Type B pancreatic cell (in vitro differentiated cells): ENCODE data around the gene OR7G1. TPM values are rescaled to one million over a fixed set of nuclear protein-coding genes. Genes with fewer than 3 reads are reported as not detected.

Experiments
- DNase-seq: peaks from one replicate; pipeline ENCODE4 v3.0.0; 2021; ENCODE audit warnings: mixed read lengths; ENCODE audit not compliant: unreplicated experiment; ENCODE audit errors: extremely low spot score
- H3K27ac Mint-ChIP-seq: 2 replicates; pipeline ENCODE4 v1.8.0; 2021; ENCODE audit warnings: mild to moderate bottlenecking, mixed read lengths
- H3K27me3 Mint-ChIP-seq: 2 replicates; pipeline ENCODE4 v1.8.0; 2021; ENCODE audit warnings: mixed read lengths
- H3K36me3 Mint-ChIP-seq: 2 replicates; pipeline ENCODE4 v1.8.0; 2021; ENCODE audit warnings: mixed read lengths
- H3K4me1 Mint-ChIP-seq: one replicate; pipeline ENCODE4 v1.8.0; 2021; ENCODE audit warnings: mixed read lengths; ENCODE audit not compliant: unreplicated experiment
- H3K4me3 Mint-ChIP-seq: 2 replicates; pipeline ENCODE4 v1.8.0; 2021; ENCODE audit warnings: mild to moderate bottlenecking, mixed read lengths
- H3K9me3 Mint-ChIP-seq: 2 replicates; pipeline ENCODE4 v1.8.0; 2021; ENCODE audit warnings: mixed read lengths
- total RNA-seq: library from RNA; stranded (reverse); gene quantifications from 2 replicates; pipeline ENCODE4 v1.2.1, GENCODE V29; 2021; ENCODE audit warnings: low replicate concordance
- TF ChIP-seq, protein P1 (sequence below): fragments of 200-600 bp; sonication (generic); conservative IDR thresholded peaks from 2 replicates; pipeline ENCODE4 v1.5.0; 2021; ENCODE audit warnings: antibody characterized with exemption, mild to moderate bottlenecking

OR7G1 gene
- total RNA-seq, 1 donor from 2014 or later: not detected

DNA sequence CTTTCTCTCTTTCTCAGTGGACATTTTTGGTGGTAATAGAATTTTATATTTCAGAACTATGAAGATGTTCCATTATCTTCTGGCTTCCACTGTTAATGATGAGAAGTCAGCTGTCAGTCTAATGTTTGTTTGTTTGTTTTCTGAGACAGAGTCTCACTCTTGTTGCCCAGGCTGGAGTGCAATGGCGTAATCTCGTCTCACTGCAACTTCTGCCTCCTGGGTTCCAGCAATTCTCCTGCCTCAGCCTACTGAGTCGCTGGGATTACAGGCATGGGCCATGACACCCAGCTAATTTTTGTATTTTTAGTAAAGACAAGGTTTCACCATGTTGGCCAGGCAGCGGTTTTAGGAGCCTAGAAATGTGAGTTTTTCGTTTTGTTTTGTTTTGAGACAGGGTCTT lies 29.4 kb upstream of the OR7G1 start:
- Mint-ChIP-seq H3K36me3 (peaks cover 64% of the 10 kb centered on the region), H3K9me3 (peaks cover 21% of the 10 kb centered on the region)

DNA sequence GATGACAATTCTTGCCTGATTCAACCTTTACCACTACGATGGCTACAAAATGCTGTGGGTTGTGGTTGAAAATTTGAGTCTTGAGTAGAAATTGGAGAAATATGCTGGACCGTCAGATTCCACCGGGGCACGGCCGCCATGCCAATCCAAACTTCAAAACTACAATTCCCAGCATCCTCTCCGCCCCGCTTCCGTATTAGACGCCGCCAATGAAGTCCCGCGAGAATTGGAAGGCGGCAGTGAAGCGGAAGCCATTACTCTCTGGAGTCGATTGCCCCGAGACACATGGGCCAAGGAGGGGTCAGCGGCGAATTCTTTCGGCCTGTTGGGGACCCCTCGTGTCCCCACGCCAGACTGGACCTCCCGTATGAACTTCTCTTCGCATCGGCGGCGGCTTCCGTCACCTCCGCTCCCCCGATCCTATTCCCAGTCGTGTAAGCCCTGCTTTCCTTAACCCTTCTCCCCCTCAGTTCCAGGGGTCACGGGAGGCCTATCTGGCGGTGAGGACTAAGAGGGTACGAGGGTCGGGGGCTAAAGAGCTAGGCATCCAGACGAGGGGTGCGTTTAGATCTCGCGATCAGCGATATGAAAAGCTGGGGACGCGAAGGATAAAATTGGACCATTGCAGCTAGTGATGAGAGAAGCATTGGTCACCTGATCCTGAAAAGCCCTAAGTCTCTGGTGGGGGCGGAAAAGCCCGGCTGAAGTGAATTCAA lies 24.8 kb upstream of the OR7G1 start, which contains the start of gene ZNF317:
ZNF317 (plus strand) TSS at position 239 of the 716 bp plus-strand sequence. CDS start 15,620 bp downstream, outside the sequence.
- Mint-ChIP-seq H3K9me3 (peaks cover 6% of the 10 kb centered on the region), H3K27me3 (peaks cover 6% of the 10 kb centered on the region), H3K36me3 (peaks cover 25% of the 10 kb centered on the region), H3K4me1 (peaks cover 17% of the 10 kb centered on the region), H3K4me3 (peak within 1 kb of the TSS; percentile 96), H3K27ac (peak within 1 kb of the TSS; percentile 96)
- TF ChIP-seq, protein P1, sequence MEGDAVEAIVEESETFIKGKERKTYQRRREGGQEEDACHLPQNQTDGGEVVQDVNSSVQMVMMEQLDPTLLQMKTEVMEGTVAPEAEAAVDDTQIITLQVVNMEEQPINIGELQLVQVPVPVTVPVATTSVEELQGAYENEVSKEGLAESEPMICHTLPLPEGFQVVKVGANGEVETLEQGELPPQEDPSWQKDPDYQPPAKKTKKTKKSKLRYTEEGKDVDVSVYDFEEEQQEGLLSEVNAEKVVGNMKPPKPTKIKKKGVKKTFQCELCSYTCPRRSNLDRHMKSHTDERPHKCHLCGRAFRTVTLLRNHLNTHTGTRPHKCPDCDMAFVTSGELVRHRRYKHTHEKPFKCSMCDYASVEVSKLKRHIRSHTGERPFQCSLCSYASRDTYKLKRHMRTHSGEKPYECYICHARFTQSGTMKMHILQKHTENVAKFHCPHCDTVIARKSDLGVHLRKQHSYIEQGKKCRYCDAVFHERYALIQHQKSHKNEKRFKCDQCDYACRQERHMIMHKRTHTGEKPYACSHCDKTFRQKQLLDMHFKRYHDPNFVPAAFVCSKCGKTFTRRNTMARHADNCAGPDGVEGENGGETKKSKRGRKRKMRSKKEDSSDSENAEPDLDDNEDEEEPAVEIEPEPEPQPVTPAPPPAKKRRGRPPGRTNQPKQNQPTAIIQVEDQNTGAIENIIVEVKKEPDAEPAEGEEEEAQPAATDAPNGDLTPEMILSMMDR: no peak
- peak; percentile 88 for DNase-seq

More for the DNA sequence above, 29.4 kb upstream of the OR7G1 start:
- no peak overlapping the region for H3K27ac Mint-ChIP-seq
- TF ChIP-seq, protein P1: no peak
- peaks cover 11% of the 10 kb centered on the region for H3K4me1 Mint-ChIP-seq
- H3K27me3 Mint-ChIP-seq: no peaks in the 10 kb centered on the region
- peak overlapping the region; percentile 57 for H3K4me3 Mint-ChIP-seq
- DNase-seq: no peak

GRCh38 chr19:9139609-9140158 lies 24.1 kb upstream of the OR7G1 start:
- H3K4me1 Mint-ChIP-seq: peaks cover 17% of the 10 kb centered on the region
- peak overlapping the region; percentile 96 for H3K4me3 Mint-ChIP-seq
- TF ChIP-seq, protein P1: no peak
- H3K27me3 Mint-ChIP-seq: peaks cover 7% of the 10 kb centered on the region
- no peak for DNase-seq
- H3K9me3 Mint-ChIP-seq: peaks cover 3% of the 10 kb centered on the region
- peak overlapping the region; percentile 96 for H3K27ac Mint-ChIP-seq
- H3K36me3 Mint-ChIP-seq: peaks cover 20% of the 10 kb centered on the region

DNA sequence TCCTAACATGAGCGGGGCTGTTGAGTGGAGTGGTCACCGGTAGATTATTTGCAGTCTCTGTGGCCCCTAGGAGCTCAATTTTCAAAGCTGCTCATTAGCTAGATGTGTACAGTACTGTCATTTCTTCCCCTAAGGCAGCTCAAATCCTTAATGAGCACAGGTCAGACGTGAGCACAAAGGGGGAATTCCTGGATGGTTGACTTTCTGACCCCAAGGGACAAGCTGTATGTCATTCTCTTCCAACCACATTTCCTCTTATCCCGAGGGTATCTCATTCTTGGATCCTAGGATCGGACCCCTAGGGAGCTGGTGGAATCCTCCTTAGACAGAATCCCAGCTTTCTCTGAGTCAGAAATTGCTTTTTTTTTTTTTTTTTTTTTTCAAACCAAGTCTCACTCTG lies 16.9 kb upstream of the OR7G1 start:
- no peak for DNase-seq
- no peaks in the 10 kb centered on the region for H3K36me3 Mint-ChIP-seq
- H3K27me3 Mint-ChIP-seq: peaks cover 11% of the 10 kb centered on the region
- H3K4me1 Mint-ChIP-seq: peaks cover 4% of the 10 kb centered on the region
- TF ChIP-seq, protein P1: no peak
- no peaks in the 10 kb centered on the region for H3K9me3 Mint-ChIP-seq
- no peak overlapping the region for H3K27ac Mint-ChIP-seq
- H3K4me3 Mint-ChIP-seq: no peak overlapping the region

GRCh38 chr19:9130965-9131364 lies 15.4 kb upstream of the OR7G1 start:
- no peak overlapping the region for H3K4me3 Mint-ChIP-seq
- no peaks in the 10 kb centered on the region for H3K9me3 Mint-ChIP-seq
- DNase-seq: no peak
- TF ChIP-seq, protein P1: no peak
- H3K36me3 Mint-ChIP-seq: no peaks in the 10 kb centered on the region
- no peak overlapping the region for H3K27ac Mint-ChIP-seq
- H3K4me1 Mint-ChIP-seq: no peaks in the 10 kb centered on the region
- H3K27me3 Mint-ChIP-seq: peaks cover 7% of the 10 kb centered on the region
